Muscle layer of duodenum (tissue), 2 donors: Measurements from ENCODE around the gene CCDC59.

Experiments
- H3K27ac ChIP-seq: one replicate; pipeline ENCODE4 v1.7.0; 2013; ENCODE audit warnings: mild to moderate bottlenecking, low read length
- H3K27me3 ChIP-seq: one replicate; pipeline ENCODE4 v1.7.0; 2013; ENCODE audit warnings: low read depth, mild to moderate bottlenecking, control low read depth, low read length
- H3K36me3 ChIP-seq, 2 donors: one replicate each; pipeline ENCODE4 v1.7.0; 2013; ENCODE audit warnings: low read length in 2 of 2, control low read depth in 1 of 2, mild to moderate bottlenecking in 1 of 2; ENCODE audit not compliant: insufficient read depth in 2 of 2, control insufficient read depth in 1 of 2
- H3K4me1 ChIP-seq, 2 donors: one replicate each; pipeline ENCODE4 v1.7.0; 2013; ENCODE audit warnings: low read length in 2 of 2, mild to moderate bottlenecking in 2 of 2, control low read depth in 1 of 2, moderate library complexity in 1 of 2; ENCODE audit not compliant: insufficient read depth in 2 of 2, control insufficient read depth in 1 of 2
- H3K4me3 ChIP-seq, 2 donors: one replicate each; pipeline ENCODE4 v1.7.0; 2013; ENCODE audit warnings: low read length in 2 of 2, low read depth in 1 of 2, mild to moderate bottlenecking in 1 of 2
- H3K9me3 ChIP-seq, 2 donors: one replicate each; pipeline ENCODE4 v1.7.0; 2013; ENCODE audit warnings: low read length in 2 of 2, control low read depth in 1 of 2, mild to moderate bottlenecking in 1 of 2; ENCODE audit not compliant: control insufficient read depth in 1 of 2
- donor health status: healthy.

The CCDC59 gene

GRCh38 chr12:82358200-82359114 is at the start of gene CCDC59, which contains the start of gene METTL25:
Gene CCDC59 (minus strand): TSS chr12:82358387. CDS start chr12:82358376, 11 bp downstream.
Gene METTL25 (plus strand): TSS chr12:82358529. CDS start chr12:82358566, 37 bp downstream.
- peaks cover 8 to 53% of the 10 kb centered on the region in 2 donors for H3K4me1 ChIP-seq
- no peaks in the 10 kb centered on the region for H3K27me3 ChIP-seq
- peak within 1 kb of the TSS; percentile 97 to 100 for H3K4me3 ChIP-seq
- H3K27ac ChIP-seq = peak within 1 kb of the TSS; percentile 99
- peaks cover 18 to 30% of the 10 kb centered on the region in 2 donors for H3K36me3 ChIP-seq
- H3K9me3 ChIP-seq = no peaks in the 10 kb centered on the region

- Histone ChIP-seq H3K36me3 (peaks cover 0 to 9% of the 10 kb centered on the region in 2 donors), H3K9me3 (no peaks in the 10 kb centered on the region), H3K27ac (no peak overlapping the region), H3K4me1 (no peaks in the 10 kb centered on the region), H3K27me3 (no peaks in the 10 kb centered on the region), H3K4me3 (no peak overlapping the region)
Measured at GRCh38 chr12:82407481-82407880, 49.3 kb upstream of the CCDC59 start.

- H3K27me3 ChIP-seq = no peaks in the 10 kb centered on the region
- no peaks in the 10 kb centered on the region for H3K9me3 ChIP-seq
- no peak overlapping the region for H3K4me3 ChIP-seq
- peaks cover 0 to 9% of the 10 kb centered on the region in 2 donors for H3K36me3 ChIP-seq
- H3K4me1 ChIP-seq = no peaks in the 10 kb centered on the region
- H3K27ac ChIP-seq = no peak overlapping the region
Measured at GRCh38 chr12:82406651-82407050, 48.5 kb upstream of the CCDC59 start.

- H3K4me3 ChIP-seq = no peak overlapping the region
- H3K27ac ChIP-seq = no peak overlapping the region
- no peaks in the 10 kb centered on the region for H3K4me1 ChIP-seq
- H3K27me3 ChIP-seq = no peaks in the 10 kb centered on the region
- no peaks in the 10 kb centered on the region for H3K9me3 ChIP-seq
- H3K36me3 ChIP-seq = peaks cover 0 to 9% of the 10 kb centered on the region in 2 donors
Measured at GRCh38 chr12:82400819-82401218, 42.6 kb upstream of the CCDC59 start.

GRCh38 chr12:82398879-82399278 is 40.7 kb upstream of the CCDC59 start:
- Histone ChIP-seq H3K27ac (no peak overlapping the region), H3K9me3 (no peaks in the 10 kb centered on the region), H3K36me3 (peaks cover 6 to 26% of the 10 kb centered on the region in 2 donors), H3K4me1 (no peaks in the 10 kb centered on the region), H3K27me3 (no peaks in the 10 kb centered on the region), H3K4me3 (no peak overlapping the region)

GRCh38 chr12:82383930-82384552 is 25.9 kb upstream of the CCDC59 start:
- Histone ChIP-seq H3K9me3 (no peaks in the 10 kb centered on the region), H3K4me3 (no peak overlapping the region), H3K4me1 (no peaks in the 10 kb centered on the region), H3K27me3 (no peaks in the 10 kb centered on the region), H3K36me3 (peaks cover 0 to 8% of the 10 kb centered on the region in 2 donors), H3K27ac (no peak overlapping the region)

GRCh38 chr12:82378997-82379396 is 20.8 kb upstream of the CCDC59 start:
- Histone ChIP-seq H3K4me1 (no peaks in the 10 kb centered on the region), H3K27me3 (no peaks in the 10 kb centered on the region), H3K9me3 (peaks cover 0 to 3% of the 10 kb centered on the region in 2 donors), H3K36me3 (peaks cover 0 to 2% of the 10 kb centered on the region in 2 donors), H3K27ac (no peak overlapping the region), H3K4me3 (no peak overlapping the region)

- Histone ChIP-seq H3K4me1 (no peaks in the 10 kb centered on the region), H3K27me3 (no peaks in the 10 kb centered on the region), H3K27ac (no peak overlapping the region), H3K9me3 (peaks cover 0 to 8% of the 10 kb centered on the region in 2 donors), H3K36me3 (peaks cover 0 to 15% of the 10 kb centered on the region in 2 donors), H3K4me3 (no peak overlapping the region)
Measured at GRCh38 chr12:82375201-82375600, 17.0 kb upstream of the CCDC59 start.

GRCh38 chr12:82366197-82366596 is 8.0 kb upstream of the CCDC59 start:
- peaks cover 0 to 5% of the 10 kb centered on the region in 2 donors for H3K36me3 ChIP-seq

GRCh38 chr12:82363990-82364389 is 5.8 kb upstream of the CCDC59 start:
- H3K4me3 ChIP-seq = no peak overlapping the region
- H3K9me3 ChIP-seq = no peaks in the 10 kb centered on the region
- H3K36me3 ChIP-seq = no peaks in the 10 kb centered on the region
- peaks cover 0 to 22% of the 10 kb centered on the region in 2 donors for H3K4me1 ChIP-seq
- H3K27me3 ChIP-seq = no peaks in the 10 kb centered on the region
- H3K27ac ChIP-seq = no peak overlapping the region

More at GRCh38 chr12:82366197-82366596, 8.0 kb upstream of the CCDC59 start:
- Histone ChIP-seq H3K27ac (no peak overlapping the region), H3K27me3 (no peaks in the 10 kb centered on the region), H3K4me1 (peaks cover 0 to 5% of the 10 kb centered on the region in 2 donors), H3K9me3 (no peaks in the 10 kb centered on the region), H3K4me3 (no peak overlapping the region)

GRCh38 chr12:82361461-82361915 is 3.3 kb upstream of the CCDC59 start:
- Histone ChIP-seq H3K9me3 (no peaks in the 10 kb centered on the region), H3K4me1 (peaks cover 0 to 36% of the 10 kb centered on the region in 2 donors), H3K4me3 (no peak overlapping the region), H3K36me3 (peaks cover 0 to 5% of the 10 kb centered on the region in 2 donors), H3K27me3 (no peaks in the 10 kb centered on the region), H3K27ac (no peak overlapping the region)
